Ovary (tissue), 9 donors: ENCODE measurements around the gene HIRA. TPM values are rescaled to one million over a fixed set of nuclear protein-coding genes. Genes with fewer than 3 reads are reported as not detected.
"Not testable (repeated sequence)": the region's sequence is repeated elsewhere in the genome, so short reads cannot be mapped to it uniquely, and the experiment has no call there.

Source experiments
- DNase-seq, 5 donors: peaks; one replicate each; pipeline ENCODE4 v3.0.0-alpha.2; 2019 to 2020
- H3K27ac ChIP-seq, 2 donors: fragments of 200-600 bp; one replicate each; pipeline versions ENCODE4 v1.5.1 to v1.8.0; 2019 to 2022
- H3K27me3 ChIP-seq: fragments of 200-600 bp; one replicate; pipeline ENCODE4 v1.8.0; 2022
- H3K36me3 ChIP-seq: fragments of 200-600 bp; sonication (generic); one replicate; pipeline ENCODE4 v1.5.1; 2019
- H3K4me1 ChIP-seq: one replicate; pipeline ENCODE4 v1.8.1; 2013; ENCODE audit warnings: mild to moderate bottlenecking, moderate library complexity; ENCODE audit not compliant: insufficient read depth
- H3K4me3 ChIP-seq: fragments of 200-600 bp; sonication (generic); one replicate; pipeline ENCODE4 v1.5.1; 2017
- H3K9me3 ChIP-seq, 2 donors: fragments of 200-600 bp in 1 of 2; sonication (generic) in 1 of 2; one replicate each; pipeline versions ENCODE4 v1.5.1 to v1.8.1; 2013 to 2019; ENCODE audit warnings: mild to moderate bottlenecking in 1 of 2, moderate library complexity in 1 of 2
- EP300 ChIP-seq: sonication (generic); formaldehyde crosslinking; IDR thresholded peaks from one replicate; pipeline ENCODE4 v1.6.1; 2017; ENCODE audit warnings: antibody characterized with exemption
- POLR2A ChIP-seq: fragments of 450-650 bp; IDR thresholded peaks from one replicate; pipeline ENCODE4 v1.6.1; 2017; ENCODE audit warnings: antibody characterized with exemption, mild to moderate bottlenecking, moderate library complexity
- WGBS, 3 donors: extraction: QIAGEN DNeasy Blood & Tissue Kit in 1 of 3; methylation state at CpG; one replicate each; pipeline versions ENCODE4 v1.1.5 to v1.1.7; 2013 to 2017; 5-methylcytosine and 5-hydroxymethylcytosine counted together
- intact Hi-C, 4 donors: fragments of 100-400 bp; cut with DNase I; formaldehyde crosslinking; loops; one replicate each; pipeline versions ENCODE4 v1.11.0 to v1.15.1; 2022 to 2023
- polyA plus RNA-seq, 2 donors: library from polyadenylated mRNA; stranded (reverse); fragments of 200-250 nt in 1 of 2; fragments of 350-450 nt in 1 of 2; fragmentation: Illumina TruSeq in 1 of 2; extraction: RNeasy Lipid Tissue Mini Kit (QIAGEN cat#74804) in 1 of 2; gene quantifications; one replicate each; pipeline ENCODE4 v1.2.3, GENCODE V29; 2013 to 2014
- total RNA-seq, 7 donors: library from RNA; depleted of rRNA in 2 of 7; stranded (reverse); fragments of >200 nt in 2 of 7; fragmentation: NEBNext Ultra II Directional in 3 of 7; extraction: Animal tissue kit (Norgen Biotek cat#: 25700) in 3 of 7; gene quantifications; one replicate each; pipeline versions ENCODE4 v1.1.0 to v1.2.4, GENCODE V29; 2016 to 2023
- TF ChIP-seq, protein P1 (sequence below), 3 donors: fragments of 450-650 bp in 2 of 3; fragments of 200-600 bp in 1 of 3; IDR thresholded peaks; one replicate each; pipeline versions ENCODE4 v1.5.1 to v1.8.0; 2016 to 2022; ENCODE audit warnings: antibody characterized with exemption in 3 of 3, mild to moderate bottlenecking in 1 of 3
- donor health status: DM: no; HTN: no; CAD: no; lungs with moderate emphysema.
- donor health status: DM: no; HTN: no; CAD: no.
- donor health status: Bipolar disorder and iron deficiency.
- donor health status: DM: yes; HTN: yes; CAD: no.
- donor health status: DM: no; HTN: no; CAD: no.
- donor health status: DM: yes; HTN: yes; CAD: no.

HIRA gene
- total and polyA plus RNA-seq, 9 donors = 7.2 to 31.6 (median 19.8) TPM

- no peak for TF ChIP-seq EP300
- no peak for TF ChIP-seq POLR2A
- TF ChIP-seq, protein P1, sequence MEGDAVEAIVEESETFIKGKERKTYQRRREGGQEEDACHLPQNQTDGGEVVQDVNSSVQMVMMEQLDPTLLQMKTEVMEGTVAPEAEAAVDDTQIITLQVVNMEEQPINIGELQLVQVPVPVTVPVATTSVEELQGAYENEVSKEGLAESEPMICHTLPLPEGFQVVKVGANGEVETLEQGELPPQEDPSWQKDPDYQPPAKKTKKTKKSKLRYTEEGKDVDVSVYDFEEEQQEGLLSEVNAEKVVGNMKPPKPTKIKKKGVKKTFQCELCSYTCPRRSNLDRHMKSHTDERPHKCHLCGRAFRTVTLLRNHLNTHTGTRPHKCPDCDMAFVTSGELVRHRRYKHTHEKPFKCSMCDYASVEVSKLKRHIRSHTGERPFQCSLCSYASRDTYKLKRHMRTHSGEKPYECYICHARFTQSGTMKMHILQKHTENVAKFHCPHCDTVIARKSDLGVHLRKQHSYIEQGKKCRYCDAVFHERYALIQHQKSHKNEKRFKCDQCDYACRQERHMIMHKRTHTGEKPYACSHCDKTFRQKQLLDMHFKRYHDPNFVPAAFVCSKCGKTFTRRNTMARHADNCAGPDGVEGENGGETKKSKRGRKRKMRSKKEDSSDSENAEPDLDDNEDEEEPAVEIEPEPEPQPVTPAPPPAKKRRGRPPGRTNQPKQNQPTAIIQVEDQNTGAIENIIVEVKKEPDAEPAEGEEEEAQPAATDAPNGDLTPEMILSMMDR (IDR thresholded peaks at IDR 0.05) = no peak
- intact Hi-C loops = no loop called here
- Histone ChIP-seq H3K9me3 (no peaks in the 10 kb centered on the region), H3K27ac (peak overlapping the region; percentile 79 to 82), H3K27me3 (no peaks in the 10 kb centered on the region), H3K36me3 (no peaks in the 10 kb centered on the region), H3K4me1 (peaks cover 6% of the 10 kb centered on the region), H3K4me3 (peak overlapping the region; percentile 96)
- WGBS, 3 donors = 18 to 22% (median 22%) methylated on average over 19 to 22 of the region's 22 CpGs
- DNase-seq = no peak
These were observed 15.2 kb upstream of the HIRA start for GRCh38 chr22:19446603-19447329.

DNA sequence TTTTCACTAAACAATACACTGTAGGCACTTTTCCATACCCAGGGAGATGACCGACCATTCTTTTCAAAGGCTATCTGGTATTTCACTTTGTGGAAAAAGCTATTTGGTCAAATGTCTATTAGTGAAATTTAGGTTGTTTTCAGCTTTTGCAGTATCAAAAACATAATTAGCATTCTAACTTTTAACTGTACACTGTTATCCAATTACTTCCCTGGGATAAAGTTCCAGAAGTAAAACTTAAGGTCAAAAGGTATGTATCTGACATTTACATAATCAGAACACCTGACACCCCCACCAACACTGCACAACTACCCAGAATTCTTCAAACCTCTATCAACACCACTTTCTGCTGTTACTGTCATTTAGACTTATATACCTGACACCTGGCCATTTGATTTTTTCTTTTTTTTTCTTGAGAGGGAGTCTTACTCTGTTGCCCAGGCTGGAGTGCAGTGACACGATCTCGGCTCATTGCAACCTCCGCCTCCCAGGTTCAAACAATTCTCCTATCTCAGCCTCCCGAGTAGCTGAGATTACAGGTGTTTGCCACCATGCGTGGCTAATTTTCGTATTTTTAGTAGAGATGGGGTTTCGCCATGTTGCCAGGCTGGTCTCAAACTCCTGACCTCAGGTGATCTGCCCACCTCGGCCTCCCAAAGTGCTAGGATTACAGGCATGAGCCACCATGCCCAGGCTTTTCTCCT, 13.9 kb upstream of the HIRA start:
- 85 to 90% (median 87%) methylated on average over 9 of the region's 9 CpGs for WGBS, 3 donors

GRCh38 chr22:19443544-19444211, 12.1 kb upstream of the HIRA start:
- TF ChIP-seq, protein P1 (IDR thresholded peaks at IDR 0.05) = no peak
- TF ChIP-seq EP300 (no peak), POLR2A (no peak)
- intact Hi-C loops = no loop called here
- H3K9me3 ChIP-seq = no peaks in the 10 kb centered on the region
- no peak overlapping the region for H3K4me3 ChIP-seq
- H3K27ac ChIP-seq = no peak overlapping the region
- WGBS, 3 donors = 74 to 82% (median 78%) methylated on average over 7 of the region's 7 CpGs
- no peak for DNase-seq
- H3K27me3 ChIP-seq = no peaks in the 10 kb centered on the region
- no peaks in the 10 kb centered on the region for H3K36me3 ChIP-seq
- peaks cover 6% of the 10 kb centered on the region for H3K4me1 ChIP-seq

More for the DNA sequence above, 13.9 kb upstream of the HIRA start:
- H3K4me3 ChIP-seq, intact Hi-C loops, H3K27me3 ChIP-seq, H3K36me3 ChIP-seq, DNase-seq, H3K27ac ChIP-seq, H3K9me3 ChIP-seq, H3K4me1 ChIP-seq: not testable (repeated sequence)

DNA sequence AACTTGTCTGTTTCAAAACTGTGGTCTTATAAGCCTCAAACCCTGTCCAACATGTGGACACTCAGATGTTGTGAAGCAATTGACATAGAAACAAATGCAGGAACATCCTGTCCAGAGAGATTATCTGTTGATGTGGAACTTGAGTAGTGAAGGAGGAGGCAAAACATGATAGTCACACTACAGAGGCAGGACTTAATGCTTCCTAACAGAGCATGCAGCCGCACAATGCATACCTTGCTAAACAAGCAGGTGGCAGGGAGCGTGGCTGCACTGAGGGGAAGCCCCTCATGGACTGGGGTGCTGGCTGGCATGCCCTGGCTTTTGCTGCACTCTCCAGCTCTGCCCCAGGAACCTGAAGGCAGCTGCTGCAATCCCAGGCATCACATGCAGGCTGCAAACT, 10.6 kb upstream of the HIRA start:
- 98 to 100% (median 98%) methylated on average over 2 of the region's 2 CpGs for WGBS, 3 donors
- Histone ChIP-seq H3K36me3 (no peaks in the 10 kb centered on the region), H3K4me3 (no peak overlapping the region), H3K9me3 (no peaks in the 10 kb centered on the region), H3K27ac (no peak overlapping the region), H3K4me1 (peaks cover 3% of the 10 kb centered on the region), H3K27me3 (no peaks in the 10 kb centered on the region)
- intact Hi-C loops = no loop called here
- DNase-seq = no peak
- TF ChIP-seq EP300 (no peak), POLR2A (no peak)
- TF ChIP-seq, protein P1 (IDR thresholded peaks at IDR 0.05) = no peak
